Measurements from ENCODE around the gene CLASP2.

DNA sequence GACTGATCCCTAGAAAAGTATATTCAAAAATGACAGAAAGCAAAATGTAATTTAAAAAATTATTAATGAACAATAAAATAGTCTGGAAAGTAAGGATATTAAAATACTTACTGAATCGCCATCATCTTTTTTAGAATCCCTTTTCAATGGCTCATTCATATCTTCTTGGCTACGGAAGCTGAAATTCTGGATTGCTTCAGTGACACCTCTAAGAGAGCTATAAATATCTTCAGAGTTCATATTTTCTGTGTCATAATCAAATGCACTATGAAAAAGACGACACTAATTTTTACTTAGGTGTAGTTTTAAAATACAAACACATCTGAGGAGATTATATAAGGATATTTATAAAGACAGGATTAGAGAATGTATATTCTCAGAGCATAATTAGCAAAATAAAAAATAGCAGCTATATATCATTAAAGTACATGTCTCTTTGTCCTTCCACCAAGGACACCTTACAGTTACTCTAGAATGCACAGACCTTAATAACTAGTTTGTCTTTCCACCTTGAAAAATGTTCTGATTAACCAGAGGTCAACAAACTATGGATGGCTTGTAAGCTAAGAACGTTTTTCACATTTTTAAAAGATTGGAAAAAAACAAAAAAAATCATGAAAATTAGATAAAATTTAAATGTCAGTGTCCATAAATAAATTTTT is 179.2 kb downstream of the CLASP2 start:
- no peak for TF ChIP-seq POLR2A (IDR thresholded peaks at IDR 0.05)
- TF ChIP-seq, protein P1, sequence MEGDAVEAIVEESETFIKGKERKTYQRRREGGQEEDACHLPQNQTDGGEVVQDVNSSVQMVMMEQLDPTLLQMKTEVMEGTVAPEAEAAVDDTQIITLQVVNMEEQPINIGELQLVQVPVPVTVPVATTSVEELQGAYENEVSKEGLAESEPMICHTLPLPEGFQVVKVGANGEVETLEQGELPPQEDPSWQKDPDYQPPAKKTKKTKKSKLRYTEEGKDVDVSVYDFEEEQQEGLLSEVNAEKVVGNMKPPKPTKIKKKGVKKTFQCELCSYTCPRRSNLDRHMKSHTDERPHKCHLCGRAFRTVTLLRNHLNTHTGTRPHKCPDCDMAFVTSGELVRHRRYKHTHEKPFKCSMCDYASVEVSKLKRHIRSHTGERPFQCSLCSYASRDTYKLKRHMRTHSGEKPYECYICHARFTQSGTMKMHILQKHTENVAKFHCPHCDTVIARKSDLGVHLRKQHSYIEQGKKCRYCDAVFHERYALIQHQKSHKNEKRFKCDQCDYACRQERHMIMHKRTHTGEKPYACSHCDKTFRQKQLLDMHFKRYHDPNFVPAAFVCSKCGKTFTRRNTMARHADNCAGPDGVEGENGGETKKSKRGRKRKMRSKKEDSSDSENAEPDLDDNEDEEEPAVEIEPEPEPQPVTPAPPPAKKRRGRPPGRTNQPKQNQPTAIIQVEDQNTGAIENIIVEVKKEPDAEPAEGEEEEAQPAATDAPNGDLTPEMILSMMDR (IDR thresholded peaks at IDR 0.05): no peak

Measured in thyroid gland (tissue), 4 donors.